Spinal cord (tissue), 10 donors: Measurements from ENCODE around the gene CCDC134. TPM values are rescaled to one million over a fixed set of nuclear protein-coding genes. Genes with fewer than 3 reads are reported as not detected.

ENCODE experiments used
- DNase-seq, 6 donors: peaks; one replicate each; pipeline versions ENCODE4 v3.0.0 to v3.0.0-alpha.2; 2013 to 2015; ENCODE audit warnings: low spot score in 6 of 6, low read depth in 4 of 6
- H3K27ac ChIP-seq: one replicate; pipeline ENCODE4 v1.5.1; 2013; ENCODE audit warnings: low read depth, low read length, control low read depth
- H3K27me3 ChIP-seq: one replicate; pipeline ENCODE4 v1.6.1; 2013; ENCODE audit warnings: low read length; ENCODE audit not compliant: control insufficient read depth, insufficient read depth
- H3K36me3 ChIP-seq: one replicate; pipeline ENCODE4 v1.6.1; 2013; ENCODE audit warnings: low read length; ENCODE audit not compliant: control insufficient read depth, insufficient read depth
- H3K4me1 ChIP-seq: one replicate; pipeline ENCODE4 v1.6.1; 2013; ENCODE audit warnings: low read length; ENCODE audit not compliant: control insufficient read depth, insufficient read depth
- H3K4me3 ChIP-seq: one replicate; pipeline ENCODE4 v1.5.1; 2013; ENCODE audit warnings: low read depth, low read length, control low read depth
- H3K9me3 ChIP-seq: one replicate; pipeline ENCODE4 v1.6.1; 2013; ENCODE audit warnings: low read length; ENCODE audit not compliant: control insufficient read depth, insufficient read depth
- WGBS: methylation state at CpG from one replicate; pipeline ENCODE4 v1.1.5; 2013; ENCODE audit warnings: missing lambda C conversion rate; ENCODE audit not compliant: insufficient coverage; 5-methylcytosine and 5-hydroxymethylcytosine counted together
- polyA plus RNA-seq, 2 donors: library from polyadenylated mRNA; unstranded; fragments of 120-200 nt; gene quantifications; one replicate each; pipeline ENCODE4 v1.2.1, GENCODE V29; 2013; ENCODE audit not compliant: insufficient read length in 2 of 2
- total RNA-seq, 2 donors: library from RNA; depleted of rRNA in 1 of 2; stranded (reverse); fragments of 120-200 nt in 1 of 2; fragments of >200 nt in 1 of 2; gene quantifications; one replicate each; pipeline versions ENCODE4 v1.2.3 to v1.2.4, GENCODE V29; 2013 to 2014
- donor health status: healthy.

CCDC134 gene
- total and polyA plus RNA-seq, 4 donors: 5.8 to 12.6 (median 8.3) TPM

DNA sequence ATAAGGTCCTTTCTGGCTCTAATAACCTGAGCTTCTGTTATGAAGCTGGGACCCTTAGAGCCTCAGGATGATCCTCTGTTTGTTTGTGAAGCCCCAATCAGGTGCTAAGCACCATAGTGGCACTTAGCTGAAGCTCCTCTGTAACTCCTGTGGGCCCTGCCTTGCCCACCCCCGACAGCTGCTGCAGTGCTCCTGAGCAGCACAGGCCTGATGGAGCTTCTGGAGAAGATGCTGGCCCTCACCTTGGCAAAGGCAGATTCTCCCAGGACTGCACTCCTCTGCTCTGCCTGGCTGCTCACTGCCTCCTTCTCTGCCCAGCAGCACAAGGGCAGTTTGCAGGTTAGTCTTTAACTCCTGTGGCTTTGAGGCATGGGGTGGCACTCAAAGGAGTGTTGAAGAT lies 19.0 kb upstream of the CCDC134 start:
- no peaks in the 10 kb centered on the region for H3K9me3 ChIP-seq
- H3K36me3 ChIP-seq: no peaks in the 10 kb centered on the region
- no peak overlapping the region for H3K27ac ChIP-seq
- 50% methylated on average over 1 of the region's 1 CpG for WGBS
- H3K4me1 ChIP-seq: no peaks in the 10 kb centered on the region
- H3K27me3 ChIP-seq: no peaks in the 10 kb centered on the region
- no peak overlapping the region for H3K4me3 ChIP-seq
- no peak for DNase-seq

GRCh38 chr22:41782316-41782715 lies 18.2 kb upstream of the CCDC134 start:
- no peaks in the 10 kb centered on the region for H3K9me3 ChIP-seq
- no peak overlapping the region for H3K4me3 ChIP-seq
- H3K27ac ChIP-seq: no peak overlapping the region
- no peaks in the 10 kb centered on the region for H3K4me1 ChIP-seq
- DNase-seq: no peak
- WGBS: 77% methylated on average over 6 of the region's 6 CpGs
- H3K27me3 ChIP-seq: no peaks in the 10 kb centered on the region
- H3K36me3 ChIP-seq: no peaks in the 10 kb centered on the region

GRCh38 chr22:41782751-41783150 lies 17.7 kb upstream of the CCDC134 start:
- Histone ChIP-seq H3K4me1 (no peaks in the 10 kb centered on the region), H3K9me3 (no peaks in the 10 kb centered on the region), H3K27ac (no peak overlapping the region), H3K27me3 (no peaks in the 10 kb centered on the region), H3K36me3 (no peaks in the 10 kb centered on the region), H3K4me3 (no peak overlapping the region)
- WGBS: 93% methylated on average over 2 of the region's 2 CpGs
- DNase-seq: no peak

DNA sequence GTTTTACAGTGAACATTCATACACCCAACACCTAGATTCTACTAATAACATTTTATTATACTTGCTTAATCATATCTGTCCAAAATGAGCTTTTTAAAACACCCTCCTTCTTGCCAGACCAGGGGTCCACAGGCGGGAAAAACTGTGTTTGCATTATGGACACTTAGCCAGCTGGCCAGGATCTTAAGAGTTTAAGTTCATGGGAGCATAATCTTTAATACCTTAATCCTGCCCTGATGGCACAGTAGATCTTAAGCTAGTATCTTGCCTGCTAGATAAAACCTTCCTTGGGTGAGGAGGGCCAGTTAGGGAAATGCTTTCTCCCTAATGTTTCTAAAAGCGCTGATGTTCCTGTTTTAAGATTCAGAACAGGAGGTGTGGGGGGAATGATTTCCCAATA lies 13.1 kb upstream of the CCDC134 start:
- no peak for DNase-seq
- H3K4me1 ChIP-seq: no peaks in the 10 kb centered on the region
- no peaks in the 10 kb centered on the region for H3K27me3 ChIP-seq
- WGBS: no CpG with 5 or more reads among the region's 2 CpGs
- H3K4me3 ChIP-seq: no peak overlapping the region
- no peak overlapping the region for H3K27ac ChIP-seq
- no peaks in the 10 kb centered on the region for H3K9me3 ChIP-seq
- no peaks in the 10 kb centered on the region for H3K36me3 ChIP-seq

DNA sequence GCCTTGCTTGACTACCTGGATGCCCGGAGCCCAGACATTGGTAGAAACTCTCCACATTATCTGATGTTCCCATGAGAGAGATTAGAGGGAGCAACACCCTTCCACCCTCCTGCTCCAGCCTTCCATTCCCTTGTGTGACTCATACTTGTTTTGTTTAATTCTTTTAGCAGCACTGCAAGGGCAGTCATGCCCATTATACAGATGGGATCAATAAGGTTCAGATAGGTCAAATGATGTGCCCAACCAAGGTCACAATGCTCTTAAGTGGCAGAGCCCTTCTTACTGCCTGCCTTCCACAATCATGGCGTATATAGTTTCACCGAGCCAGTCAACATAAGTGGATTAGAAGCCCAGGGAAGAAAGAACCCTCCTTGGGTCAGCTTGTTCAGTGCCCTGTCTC lies 6.6 kb upstream of the CCDC134 start:
- no peaks in the 10 kb centered on the region for H3K4me1 ChIP-seq
- 94% methylated on average over 3 of the region's 3 CpGs for WGBS
- no peak overlapping the region for H3K27ac ChIP-seq
- no peaks in the 10 kb centered on the region for H3K27me3 ChIP-seq
- DNase-seq: no peak
- no peaks in the 10 kb centered on the region for H3K36me3 ChIP-seq
- H3K4me3 ChIP-seq: no peak overlapping the region
- H3K9me3 ChIP-seq: no peaks in the 10 kb centered on the region

DNA sequence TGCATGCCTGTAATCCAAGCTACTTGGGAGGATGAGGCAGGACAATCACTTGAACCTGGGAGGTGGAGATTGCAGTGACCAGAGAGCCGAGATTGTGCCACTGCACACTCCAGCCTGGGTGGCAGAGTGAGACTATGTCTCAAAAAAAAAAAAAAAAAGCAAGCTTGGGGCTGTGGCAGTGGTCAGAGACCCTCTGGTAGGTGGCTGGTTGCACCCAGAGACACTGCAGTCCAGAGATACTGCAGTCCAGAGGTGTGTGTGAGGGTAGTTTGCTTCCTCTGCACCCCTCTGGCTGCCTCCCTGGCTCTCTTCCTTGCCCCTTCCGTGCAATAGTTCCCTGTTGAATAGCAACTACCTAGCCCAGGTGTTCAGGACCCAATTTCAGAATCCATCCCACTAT lies 1.7 kb upstream of the CCDC134 start:
- Histone ChIP-seq H3K4me3 (no peak overlapping the region), H3K27ac (no peak overlapping the region), H3K9me3 (no peaks in the 10 kb centered on the region), H3K36me3 (peaks cover 3% of the 10 kb centered on the region), H3K27me3 (no peaks in the 10 kb centered on the region), H3K4me1 (peaks cover 21% of the 10 kb centered on the region)
- WGBS: 90% methylated on average over 2 of the region's 2 CpGs
- no peak for DNase-seq

- WGBS: 12% methylated on average over 37 of the region's 38 CpGs
- Histone ChIP-seq H3K27me3 (no peaks in the 10 kb centered on the region), H3K4me3 (peak overlapping the region; percentile 100), H3K27ac (peak overlapping the region; percentile 89), H3K9me3 (no peaks in the 10 kb centered on the region), H3K36me3 (peaks cover 3% of the 10 kb centered on the region), H3K4me1 (peaks cover 21% of the 10 kb centered on the region)
- peak in 1 of 6 donors; percentile 20 for DNase-seq
Measured at GRCh38 chr22:41799486-41800347, 762 bp upstream of the CCDC134 start.

- 80% methylated on average over 1 of the region's 4 CpGs for WGBS
- H3K9me3 ChIP-seq: no peaks in the 10 kb centered on the region
- no peaks in the 10 kb centered on the region for H3K27me3 ChIP-seq
- H3K4me1 ChIP-seq: peaks cover 21% of the 10 kb centered on the region
- H3K36me3 ChIP-seq: peaks cover 3% of the 10 kb centered on the region
- peak overlapping the region; percentile 100 for H3K4me3 ChIP-seq
- DNase-seq: no peak
- H3K27ac ChIP-seq: peak overlapping the region; percentile 89
Measured at GRCh38 chr22:41801147-41801819, 804 bp downstream of the CCDC134 start.

DNA sequence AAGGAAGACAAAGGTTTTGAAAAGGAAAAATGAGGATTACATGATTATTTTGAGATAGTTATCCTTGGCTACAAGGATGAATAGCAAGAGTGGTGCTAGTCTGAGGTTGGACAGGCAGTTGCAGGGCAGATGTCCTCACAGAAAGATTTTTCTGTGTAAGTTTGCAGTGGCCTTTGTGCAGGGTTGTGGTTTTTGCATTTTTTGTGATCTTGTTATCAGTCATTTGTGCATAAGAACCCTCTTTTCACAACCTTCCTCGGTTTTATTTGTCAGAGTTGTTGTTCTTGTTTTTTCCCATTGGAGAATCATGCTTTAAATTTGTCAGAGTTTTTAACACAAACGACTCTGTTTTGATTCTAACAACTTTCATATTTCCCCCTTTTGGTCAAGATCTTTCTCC lies 1.4 kb downstream of the CCDC134 start:
- Histone ChIP-seq H3K27me3 (no peaks in the 10 kb centered on the region), H3K9me3 (no peaks in the 10 kb centered on the region), H3K4me1 (peaks cover 21% of the 10 kb centered on the region), H3K4me3 (no peak overlapping the region), H3K36me3 (peaks cover 3% of the 10 kb centered on the region), H3K27ac (no peak overlapping the region)
- no peak for DNase-seq
- WGBS: no CpG with 5 or more reads among the region's 2 CpGs

- no peaks in the 10 kb centered on the region for H3K27me3 ChIP-seq
- H3K36me3 ChIP-seq: peaks cover 25% of the 10 kb centered on the region
- no peak for DNase-seq
- no peak overlapping the region for H3K27ac ChIP-seq
- no peak overlapping the region for H3K4me3 ChIP-seq
- H3K4me1 ChIP-seq: peaks cover 6% of the 10 kb centered on the region
- H3K9me3 ChIP-seq: no peaks in the 10 kb centered on the region
Measured at GRCh38 chr22:41805639-41806038, 5.2 kb downstream of the CCDC134 start.
